HG02678 (cell line): ENCODE results near the gene STAU1.
"Not testable (repeated sequence)": the region's sequence is repeated elsewhere in the genome, so short reads cannot be mapped to it uniquely, and the experiment has no call there.

ENCODE experiments used
- ATAC-seq: cut with Tn5 transposase; IDR thresholded peaks from one replicate; pipeline ENCODE4 v1.9.1; 2021; ENCODE audit warnings: mild to moderate bottlenecking, moderate library complexity; ENCODE audit not compliant: unreplicated experiment

Gene STAU1

DNA sequence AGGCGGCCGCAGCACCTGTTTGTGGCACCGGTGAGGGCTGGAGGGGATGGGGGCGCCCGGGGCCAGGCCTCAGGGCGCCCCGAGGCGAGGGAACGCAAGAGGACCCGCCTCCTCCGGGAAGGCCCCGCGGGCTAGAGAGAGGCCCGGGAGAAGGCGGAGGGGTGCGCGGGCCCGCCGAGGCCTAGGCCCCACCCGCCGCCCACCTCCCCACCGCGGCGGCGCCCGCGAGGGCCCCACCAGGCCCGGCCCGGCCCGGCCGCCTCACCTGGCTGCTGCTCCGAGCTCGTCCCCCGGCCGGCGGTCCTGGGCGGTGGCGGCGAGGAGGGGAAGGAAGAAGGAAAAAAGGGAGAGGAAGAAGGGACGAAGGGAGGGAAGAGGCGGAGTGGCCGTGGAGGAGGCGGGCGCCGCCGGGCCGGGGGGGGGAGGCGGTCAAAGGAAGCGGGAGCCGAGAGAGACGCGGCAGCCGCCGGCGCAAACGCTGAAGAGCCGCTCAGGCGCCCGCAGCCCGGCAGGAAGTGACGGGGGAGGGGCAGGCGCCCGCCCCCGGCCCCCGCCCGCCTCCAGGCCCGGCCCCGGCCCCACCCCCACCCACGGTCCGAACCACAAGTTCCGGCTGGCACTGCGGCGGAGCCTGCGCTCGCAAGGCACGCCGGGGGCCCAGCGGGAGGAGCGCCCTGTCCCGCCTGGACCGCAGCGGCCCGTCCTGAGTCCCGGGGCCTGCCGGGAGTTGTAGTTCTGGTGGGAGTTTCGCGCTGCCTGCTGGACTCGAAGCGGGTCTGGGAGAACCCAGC lies at the start of gene STAU1:
Gene STAU1, minus strand, starts transcription at position 484 of the 791 bp plus-strand sequence. CDS start 22,133 bp downstream, outside the sequence.
- peak; percentile 94 for ATAC-seq

DNA sequence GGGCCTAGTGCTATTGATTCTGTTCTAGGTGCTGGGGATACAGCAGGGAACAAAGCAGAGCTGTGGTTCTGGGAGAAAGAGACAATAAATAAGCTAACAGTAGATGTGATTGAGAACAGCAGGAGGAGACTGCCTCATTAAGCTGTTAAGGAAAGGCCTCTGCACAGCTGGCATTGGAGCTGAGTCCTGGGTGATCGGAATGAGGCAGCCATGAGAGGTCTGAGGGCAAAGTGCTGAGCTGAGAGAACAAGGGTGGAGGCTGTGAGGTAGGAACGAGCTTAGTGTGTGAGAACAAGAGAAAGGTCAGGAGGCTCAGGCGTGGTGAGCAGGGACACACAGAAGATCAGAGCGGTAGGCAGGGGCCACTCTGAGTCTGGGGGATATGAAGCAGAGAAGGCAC lies 49.4 kb upstream of the STAU1 start:
- ATAC-seq, result no peak

DNA sequence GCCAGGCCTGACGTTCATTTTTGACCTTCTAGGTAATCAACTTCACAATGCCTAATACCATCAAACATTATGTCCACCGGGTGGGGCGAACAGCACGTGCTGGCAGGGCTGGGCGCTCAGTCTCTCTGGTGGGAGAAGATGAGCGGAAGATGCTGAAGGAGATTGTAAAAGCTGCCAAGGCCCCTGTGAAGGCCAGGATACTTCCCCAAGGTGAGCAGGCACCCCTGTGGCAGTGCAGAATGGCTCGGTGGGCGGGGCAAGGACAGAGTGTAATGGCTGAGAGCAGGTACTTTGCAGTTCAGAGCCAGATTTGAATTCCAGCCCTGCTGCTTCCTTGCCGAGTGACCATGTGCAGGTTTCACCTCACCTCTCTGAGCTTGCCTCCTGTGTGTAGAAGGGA lies 48.2 kb upstream of the STAU1 start:
- ATAC-seq, result no peak

DNA sequence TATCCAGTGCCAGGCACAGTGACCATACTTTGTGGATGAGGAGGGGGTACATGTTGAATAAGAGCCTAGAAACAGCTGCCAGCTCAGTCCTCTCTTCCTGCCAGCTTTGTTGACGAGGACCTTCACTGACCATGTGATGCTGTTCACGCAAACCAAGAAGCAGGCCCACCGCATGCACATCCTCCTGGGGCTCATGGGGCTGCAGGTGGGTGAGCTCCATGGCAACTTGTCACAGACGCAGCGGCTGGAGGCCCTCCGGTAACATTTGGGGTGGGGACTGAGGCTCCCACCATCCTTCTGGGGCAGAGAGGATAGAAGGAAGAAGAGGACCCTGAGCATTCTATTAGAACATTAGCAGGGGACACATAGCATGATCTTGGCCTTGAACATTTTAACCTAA lies 46.7 kb upstream of the STAU1 start:
- no peak for ATAC-seq

DNA sequence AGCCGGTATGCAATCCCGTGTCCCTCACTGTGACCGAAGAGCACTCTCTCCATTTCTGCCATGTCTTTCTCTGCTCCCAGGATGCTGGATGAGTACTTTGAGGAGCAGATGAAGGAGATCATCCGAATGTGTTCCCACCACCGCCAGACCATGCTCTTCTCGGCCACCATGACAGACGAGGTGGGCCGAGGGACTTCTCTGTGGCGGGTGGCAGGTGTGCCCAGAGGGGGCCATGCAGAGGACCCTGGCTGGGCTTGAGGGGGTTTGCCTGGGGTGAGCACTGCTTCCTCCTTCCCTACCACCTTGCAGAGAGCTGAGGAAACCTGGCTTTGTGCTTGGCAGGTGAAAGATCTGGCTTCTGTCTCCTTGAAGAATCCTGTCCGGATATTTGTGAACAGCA lies 45.1 kb upstream of the STAU1 start:
- no peak for ATAC-seq

DNA sequence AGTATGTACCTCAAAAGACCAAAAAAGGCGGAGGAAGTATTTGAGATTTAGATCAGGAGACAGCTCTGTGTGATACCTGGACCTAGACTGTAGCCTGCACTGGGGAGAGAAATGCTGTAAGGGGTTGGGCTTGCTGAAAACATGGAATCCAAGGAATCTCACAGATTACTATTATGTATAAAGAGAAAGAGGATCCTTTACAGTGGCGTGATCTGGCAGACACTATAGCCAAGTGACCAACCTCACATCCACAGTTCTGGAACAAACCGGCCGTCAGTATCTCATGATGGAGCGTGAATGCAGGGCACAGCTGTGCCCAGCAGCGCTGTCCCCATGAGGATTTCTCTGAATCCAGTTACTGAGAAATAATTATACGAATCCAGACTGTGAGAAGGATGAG lies 43.3 kb upstream of the STAU1 start:
- no peak for ATAC-seq

DNA sequence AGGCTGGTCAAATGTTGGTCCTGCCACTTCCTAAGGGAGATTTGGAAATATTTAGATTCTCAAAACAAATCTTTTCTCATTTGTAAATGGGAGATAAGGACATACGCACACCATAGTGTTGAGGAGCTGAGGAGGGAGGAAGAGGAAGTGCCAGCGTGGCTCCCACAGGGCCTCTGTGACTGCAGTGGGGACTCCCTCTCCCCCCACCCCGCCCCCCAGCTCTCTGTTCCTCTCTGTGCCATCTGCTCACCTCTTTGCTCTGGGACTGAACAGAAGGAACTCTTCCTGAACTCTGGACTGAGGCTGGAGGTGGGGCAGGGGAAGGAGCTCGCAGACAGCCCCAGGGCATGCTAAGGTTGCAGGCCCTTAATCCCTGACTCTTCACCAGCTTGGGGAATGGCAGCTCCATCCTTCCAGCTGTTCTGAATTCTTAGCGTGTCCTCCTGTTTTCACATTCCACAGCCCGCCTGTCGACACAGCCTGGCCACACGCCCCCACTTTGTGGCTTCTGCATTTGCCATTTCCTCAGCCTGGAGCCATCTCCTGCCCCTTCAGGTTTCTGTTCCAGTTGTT lies 42.5 kb upstream of the STAU1 start:
- ATAC-seq, result no peak

GRCh38 chr20:49230021-49230420 lies 41.9 kb upstream of the STAU1 start:
- no peak for ATAC-seq

DNA sequence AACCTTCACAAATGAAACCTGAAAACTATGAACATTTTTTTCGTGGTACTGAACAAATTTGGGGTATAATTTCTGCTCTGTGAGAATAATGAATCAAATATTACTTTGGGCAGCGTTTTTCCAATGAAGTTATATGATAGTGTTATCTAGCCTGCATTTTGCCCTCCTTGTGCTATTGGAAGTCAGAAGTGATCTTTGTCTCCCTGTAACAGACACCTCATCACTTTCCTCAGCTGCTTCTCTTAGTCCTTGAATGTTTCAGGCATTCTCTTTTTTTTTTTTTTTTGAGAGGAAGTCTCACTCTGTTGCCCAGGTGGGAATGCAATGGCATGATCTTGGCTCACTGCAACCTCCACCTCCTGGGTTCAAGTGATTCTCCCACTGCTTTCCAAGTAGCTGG lies 41.2 kb upstream of the STAU1 start:
- no peak for ATAC-seq

DNA sequence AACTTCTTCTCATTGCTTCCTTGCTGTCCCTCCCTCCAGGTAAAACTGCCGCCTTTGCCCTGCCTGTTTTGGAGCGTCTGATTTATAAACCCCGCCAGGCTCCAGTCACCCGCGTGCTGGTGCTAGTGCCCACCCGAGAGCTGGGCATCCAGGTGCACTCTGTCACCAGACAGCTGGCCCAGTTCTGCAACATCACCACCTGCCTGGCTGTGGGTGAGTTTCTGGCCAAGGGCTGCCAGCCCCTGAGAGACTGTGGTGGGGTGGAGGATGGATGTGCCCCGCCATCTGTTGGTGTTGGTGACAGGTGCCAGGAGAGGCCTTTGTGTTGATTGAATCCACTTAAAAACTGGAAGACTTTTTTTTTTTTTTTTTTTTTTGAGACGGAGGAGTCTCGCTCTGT lies 40.5 kb upstream of the STAU1 start:
- ATAC-seq, result no peak

GRCh38 chr20:49225896-49226295 lies 37.8 kb upstream of the STAU1 start:
- ATAC-seq, result no peak

GRCh38 chr20:49219924-49220831 lies 32.0 kb upstream of the STAU1 start:
- no peak for ATAC-seq

DNA sequence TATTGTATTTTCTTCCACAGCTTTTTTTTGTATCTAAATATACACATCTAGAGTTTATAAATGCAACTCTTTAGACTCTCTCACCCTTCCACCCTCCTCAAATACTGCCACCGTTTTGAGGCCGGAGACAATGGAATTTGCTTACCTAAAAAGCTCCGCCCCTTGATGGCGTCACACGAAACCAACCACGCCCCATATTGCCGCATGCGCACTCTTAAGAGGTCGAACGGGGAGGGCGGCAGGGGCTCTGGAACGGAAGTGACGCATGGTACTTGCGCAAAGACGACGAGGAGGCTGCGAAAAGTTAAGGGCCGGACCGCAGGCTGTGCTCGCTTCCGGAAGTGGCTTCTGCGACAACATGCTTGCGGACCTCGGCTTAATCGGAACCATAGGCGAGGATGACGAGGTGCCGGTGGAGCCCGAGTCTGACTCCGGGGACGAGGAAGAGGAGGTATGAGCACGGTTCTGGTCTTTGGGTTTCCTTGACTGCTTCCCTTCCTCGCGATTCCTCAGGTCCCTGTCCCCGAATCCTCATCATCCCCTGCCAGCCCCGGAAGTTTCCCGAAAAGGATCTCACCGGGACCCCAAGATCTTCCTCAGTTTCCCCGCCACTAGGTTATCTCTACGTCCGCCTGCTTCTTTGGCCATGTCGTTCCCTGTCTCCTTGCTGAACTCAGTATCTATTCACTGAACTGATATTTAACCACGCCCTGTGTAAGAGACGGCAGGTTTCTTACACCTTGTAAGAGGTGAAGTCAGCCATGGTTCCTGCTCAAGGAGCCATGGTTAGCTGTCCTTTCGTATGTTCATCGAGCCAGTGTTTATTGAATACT lies 31.2 kb upstream of the STAU1 start, which contains the start of gene DDX27:
Gene DDX27, plus strand, starts transcription at position 326 of the 833 bp plus-strand sequence. Its CDS starts 33 bp downstream, at position 359.
- peak; percentile 96 for ATAC-seq

- ATAC-seq, result not testable (repeated sequence)
Measured at GRCh38 chr20:49218739-49219090, 30.6 kb upstream of the STAU1 start.

DNA sequence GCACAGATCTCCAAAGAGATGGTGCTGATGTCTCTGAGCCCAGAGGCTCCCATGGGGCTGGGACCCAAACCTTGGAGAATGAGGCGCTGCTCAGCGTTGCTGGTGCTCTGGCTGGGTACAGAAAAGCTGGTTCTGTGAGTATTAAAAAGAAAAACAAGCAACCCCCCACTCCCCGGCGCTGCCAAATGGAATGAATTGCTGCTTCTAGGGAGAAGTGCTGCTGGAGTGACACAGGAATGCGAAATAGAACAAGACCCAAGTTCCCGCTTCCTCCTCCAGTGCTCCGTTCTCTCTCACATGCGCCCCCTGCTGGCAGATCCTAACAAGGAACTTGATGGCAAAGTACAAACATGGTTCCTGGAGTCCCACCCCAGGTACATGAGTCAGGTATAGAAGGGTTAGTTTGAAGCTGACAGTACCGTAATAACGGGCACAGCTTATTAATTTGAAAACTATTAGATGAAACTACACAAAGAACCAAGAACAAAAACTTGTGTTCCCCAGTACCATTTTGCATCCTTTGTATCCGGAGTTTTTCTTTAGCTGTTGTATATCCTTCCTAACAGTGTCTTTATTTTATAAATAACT lies 29.0 kb upstream of the STAU1 start:
- no peak for ATAC-seq

- ATAC-seq, result no peak
Measured at GRCh38 chr20:49215232-49215631, 27.1 kb upstream of the STAU1 start.

- ATAC-seq, result no peak
Measured at GRCh38 chr20:49214571-49214970, 26.4 kb upstream of the STAU1 start.

DNA sequence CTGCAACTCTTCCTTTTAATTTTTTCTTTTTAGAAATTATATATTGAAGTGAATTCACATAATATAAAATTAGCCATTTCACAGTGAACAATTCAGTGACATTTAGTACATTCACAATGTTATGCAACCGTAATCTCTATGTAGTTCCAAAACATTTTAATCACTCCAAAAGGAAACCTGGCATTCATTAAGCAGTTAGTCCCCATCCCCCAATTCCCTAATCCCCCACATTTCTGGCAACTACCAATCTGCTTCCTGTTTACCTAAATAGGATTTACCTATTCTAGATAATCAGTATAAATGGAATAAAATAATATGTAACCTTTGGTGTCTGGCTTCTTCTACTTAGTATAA lies 22.6 kb upstream of the STAU1 start:
- no peak for ATAC-seq

GRCh38 chr20:49210101-49210756 lies 22.1 kb upstream of the STAU1 start:
- ATAC-seq, result no peak

- no peak for ATAC-seq
Measured at GRCh38 chr20:49207076-49207475, 18.9 kb upstream of the STAU1 start.
